Activated CD8-positive, alpha-beta memory T cell treated with anti-CD3 and anti-CD28 coated beads, Interleukin-2, amount 50 U/mL, for 1 hour (primary cell): Measurements from ENCODE around the gene CIDEC.
"Not testable (repeated sequence)": the region's sequence is repeated elsewhere in the genome, so short reads cannot be mapped to it uniquely, and the experiment has no call there.

Experiments
- DNase-seq: peaks from one replicate; pipeline ENCODE4 v3.0.0-alpha.2; 2020; ENCODE audit errors: extremely low read depth

CIDEC gene

GRCh38 chr3:9901967-9902366, 21.9 kb upstream of the CIDEC start:
- DNase-seq: no peak

GRCh38 chr3:9900965-9901415, 20.9 kb upstream of the CIDEC start:
- not testable (repeated sequence) for DNase-seq

GRCh38 chr3:9899289-9899791, 19.3 kb upstream of the CIDEC start:
- no peak for DNase-seq

- no peak for DNase-seq
Observed at GRCh38 chr3:9898467-9899241, 18.6 kb upstream of the CIDEC start.

- DNase-seq: no peak
Observed at GRCh38 chr3:9897408-9898372, 17.6 kb upstream of the CIDEC start.

GRCh38 chr3:9896755-9897407, 16.8 kb upstream of the CIDEC start:
- not testable (repeated sequence) for DNase-seq

GRCh38 chr3:9895715-9896114, 15.7 kb upstream of the CIDEC start:
- DNase-seq: not testable (repeated sequence)

GRCh38 chr3:9893739-9894138, 13.7 kb upstream of the CIDEC start:
- DNase-seq: no peak

GRCh38 chr3:9891072-9891622, 11.1 kb upstream of the CIDEC start:
- DNase-seq: no peak

- DNase-seq: peak; percentile 75
Observed at GRCh38 chr3:9890249-9891071, 10.4 kb upstream of the CIDEC start, which contains the start of gene JAGN1. Gene JAGN1, plus strand, starts transcription at chr3:9890610. Its CDS starts 113 bp downstream, at chr3:9890723.

- DNase-seq: no peak
Observed at GRCh38 chr3:9889405-9889804, 9.4 kb upstream of the CIDEC start.

GRCh38 chr3:9888540-9888939, 8.5 kb upstream of the CIDEC start:
- no peak for DNase-seq

- DNase-seq: no peak
Observed at GRCh38 chr3:9887480-9887879, 7.4 kb upstream of the CIDEC start.

GRCh38 chr3:9886328-9886727, 6.3 kb upstream of the CIDEC start:
- no peak for DNase-seq

GRCh38 chr3:9884555-9885165, 4.6 kb upstream of the CIDEC start:
- no peak for DNase-seq

GRCh38 chr3:9883706-9884554, 3.9 kb upstream of the CIDEC start:
- no peak for DNase-seq

GRCh38 chr3:9881441-9881840, 1.4 kb upstream of the CIDEC start:
- DNase-seq: no peak

GRCh38 chr3:9878700-9879099, 1.4 kb downstream of the CIDEC start:
- no peak for DNase-seq

- DNase-seq: no peak
Observed at GRCh38 chr3:9876991-9877390, 3.1 kb downstream of the CIDEC start.
